H9 (cell line): ENCODE measurements around the gene SLC44A3. TPM values are rescaled to one million over a fixed set of nuclear protein-coding genes. Genes with fewer than 3 reads are reported as not detected.

Source experiments
- DNase-seq: peaks from one replicate; pipeline ENCODE4 v3.0.0-alpha.2; 2017
- H2AFZ ChIP-seq: one replicate; pipeline ENCODE4 v1.6.1; 2013; ENCODE audit warnings: mild to moderate bottlenecking, low read length, control low read depth, moderate library complexity
- H2AK5ac ChIP-seq: 2 replicates; pipeline ENCODE4 v1.6.1; 2013; ENCODE audit warnings: low read length, control low read depth, mixed read lengths; ENCODE audit not compliant: insufficient read length
- H2BK120ac ChIP-seq: one replicate; pipeline ENCODE4 v1.6.1; 2013; ENCODE audit warnings: low read depth, mild to moderate bottlenecking, low read length, control low read depth, inconsistent platforms; ENCODE audit not compliant: poor library complexity, severe bottlenecking
- H2BK12ac ChIP-seq: 2 replicates; pipeline ENCODE4 v1.6.1; 2013; ENCODE audit warnings: low read length, control low read depth, mixed read lengths, low read depth; ENCODE audit not compliant: insufficient read length
- H2BK15ac ChIP-seq: 2 replicates; pipeline ENCODE4 v1.6.1; 2013; ENCODE audit warnings: low read depth, low read length, control low read depth
- H2BK20ac ChIP-seq: one replicate; pipeline ENCODE4 v1.6.1; 2013; ENCODE audit warnings: low read depth, mild to moderate bottlenecking, low read length, control low read depth, inconsistent platforms; ENCODE audit not compliant: poor library complexity, severe bottlenecking
- H2BK5ac ChIP-seq: 2 replicates; pipeline ENCODE4 v1.6.1; 2013; ENCODE audit warnings: low read length, control low read depth, mixed read lengths; ENCODE audit not compliant: insufficient read length
- H3K14ac ChIP-seq: 2 replicates; pipeline ENCODE4 v1.6.1; 2013; ENCODE audit warnings: low read length, control low read depth; ENCODE audit not compliant: insufficient read depth
- H3K18ac ChIP-seq: 2 replicates; pipeline ENCODE4 v1.6.1; 2013; ENCODE audit warnings: low read depth, mild to moderate bottlenecking, mixed read lengths, low read length, control low read depth; ENCODE audit not compliant: insufficient read length
- H3K23ac ChIP-seq: 2 replicates; pipeline ENCODE4 v1.6.1; 2013; ENCODE audit warnings: low read length, control low read depth, mixed read lengths, low read depth; ENCODE audit not compliant: insufficient read length
- H3K23me2 ChIP-seq: 2 replicates; pipeline ENCODE4 v1.6.1; 2013; ENCODE audit warnings: low read depth, mild to moderate bottlenecking, mixed read lengths, low read length, control low read depth; ENCODE audit not compliant: insufficient read length, poor library complexity, severe bottlenecking
- H3K27ac ChIP-seq: 2 replicates; pipeline ENCODE4 v1.5.1; 2013; ENCODE audit warnings: low read length, control low read depth, mixed read lengths, low read depth; ENCODE audit not compliant: insufficient read length
- H3K27me3 ChIP-seq: 2 replicates; pipeline ENCODE4 v1.6.1; 2013; ENCODE audit warnings: low read length, control low read depth, inconsistent platforms; ENCODE audit not compliant: insufficient read depth
- H3K4ac ChIP-seq: 2 replicates; pipeline ENCODE4 v1.6.1; 2013; ENCODE audit warnings: low read depth, mild to moderate bottlenecking, control low read depth, inconsistent platforms, low read length, moderate library complexity
- H3K4me1 ChIP-seq: 2 replicates; pipeline ENCODE4 v1.6.1; 2013; ENCODE audit warnings: low read length, control low read depth, inconsistent platforms; ENCODE audit not compliant: insufficient read depth
- H3K4me2 ChIP-seq: 2 replicates; pipeline ENCODE4 v1.6.1; 2013; ENCODE audit warnings: low read length, control low read depth, mixed read lengths; ENCODE audit not compliant: insufficient read length, insufficient read depth
- H3K56ac ChIP-seq: 2 replicates; pipeline ENCODE4 v1.6.1; 2013; ENCODE audit warnings: low read depth, mild to moderate bottlenecking, mixed read lengths, low read length, control low read depth; ENCODE audit not compliant: insufficient read length
- H3K79me1 ChIP-seq: 2 replicates; pipeline ENCODE4 v1.6.1; 2013; ENCODE audit warnings: low read depth, mild to moderate bottlenecking, moderate library complexity, low read length, control low read depth, inconsistent platforms; ENCODE audit not compliant: insufficient read depth, poor library complexity, severe bottlenecking
- H3K79me2 ChIP-seq: 2 replicates; pipeline ENCODE4 v1.6.1; 2013; ENCODE audit warnings: low read length, control low read depth, inconsistent platforms; ENCODE audit not compliant: insufficient read depth
- H3K9ac ChIP-seq: 2 replicates; pipeline ENCODE4 v1.6.1; 2013; ENCODE audit warnings: low read length, control low read depth, mixed read lengths; ENCODE audit not compliant: insufficient read length; ENCODE audit errors: extremely low read depth
- H3K9me3 ChIP-seq: one replicate; pipeline ENCODE4 v1.6.1; 2013; ENCODE audit warnings: low read depth, low read length, inconsistent platforms; ENCODE audit not compliant: control insufficient read depth
- H3T11ph ChIP-seq: one replicate; pipeline ENCODE4 v1.6.1; 2013; ENCODE audit warnings: mild to moderate bottlenecking, low read length, control low read depth, inconsistent platforms
- H4K20me1 ChIP-seq: one replicate; pipeline ENCODE4 v1.6.1; 2013; ENCODE audit not compliant: control insufficient read depth, insufficient read length, insufficient read depth
- H4K5ac ChIP-seq: 2 replicates; pipeline ENCODE4 v1.6.1; 2013; ENCODE audit warnings: low read depth, mild to moderate bottlenecking, mixed read lengths, low read length, control low read depth; ENCODE audit not compliant: insufficient read length
- H4K8ac ChIP-seq: replicated peaks from 2 replicates; pipeline ENCODE4 v1.6.1; 2013; ENCODE audit warnings: low read length, control low read depth, mixed read lengths, low read depth; ENCODE audit not compliant: insufficient read length
- H4K91ac ChIP-seq: 2 replicates; pipeline ENCODE4 v1.6.1; 2013; ENCODE audit warnings: low read depth, mild to moderate bottlenecking, moderate library complexity, mixed read lengths, low read length, control low read depth; ENCODE audit not compliant: insufficient read length
- H3K27ac Mint-ChIP-seq, 3 experiments: 2 replicates in 2 of 3; 3 replicates in 1 of 3; pipeline ENCODE4 v1.8.0; 2020 to 2021; ENCODE audit warnings: mixed read lengths in 3 of 3, mild to moderate bottlenecking in 1 of 3, moderate library complexity in 1 of 3
- H3K27me3 Mint-ChIP-seq: 2 replicates; pipeline ENCODE4 v1.8.0; 2021; ENCODE audit warnings: low read depth, mild to moderate bottlenecking, moderate library complexity, mixed read lengths
- H3K36me3 Mint-ChIP-seq, 3 experiments: 2 replicates in 2 of 3; 3 replicates in 1 of 3; pipeline ENCODE4 v1.8.0; 2020 to 2021; ENCODE audit warnings: low read depth in 3 of 3, mixed read lengths in 3 of 3; ENCODE audit not compliant: insufficient read depth in 1 of 3
- H3K4me1 Mint-ChIP-seq, 2 experiments: 2 replicates each; pipeline ENCODE4 v1.8.0; 2020; ENCODE audit warnings: mixed read lengths in 2 of 2
- H3K4me3 Mint-ChIP-seq, 2 experiments: 2 replicates in 1 of 2; 3 replicates in 1 of 2; pipeline ENCODE4 v1.8.0; 2020 to 2021; ENCODE audit warnings: mild to moderate bottlenecking in 2 of 2, mixed read lengths in 2 of 2, moderate library complexity in 1 of 2
- H3K9me3 Mint-ChIP-seq, 2 experiments: 2 replicates in 1 of 2; 3 replicates in 1 of 2; pipeline ENCODE4 v1.8.0; 2020; ENCODE audit warnings: mild to moderate bottlenecking in 2 of 2, mixed read lengths in 2 of 2, moderate library complexity in 1 of 2
- CTCF ChIP-seq: fragments of 200-600 bp; sonication (generic); conservative IDR thresholded peaks from 3 replicates; pipeline ENCODE4 v1.8.0; 2021; ENCODE audit warnings: antibody characterized with exemption, mild to moderate bottlenecking
- WGBS: extraction: QIAGEN DNeasy Blood & Tissue Kit; methylation state at CpG from one replicate; pipeline ENCODE4 v1.1.7; 2013; ENCODE audit warnings: missing lambda C conversion rate, low lambda C conversion rate, mixed read lengths; ENCODE audit not compliant: insufficient read length; ENCODE audit errors: extremely low coverage; 5-methylcytosine and 5-hydroxymethylcytosine counted together
- total RNA-seq: library from RNA; stranded (reverse); gene quantifications from 2 replicates; pipeline ENCODE4 v1.2.1, GENCODE V29; 2021

Gene SLC44A3
- total RNA-seq, 1 experiment from 2014 or later: 5.5 TPM

GRCh38 chr1:94884507-94884906 is 64.3 kb downstream of the SLC44A3 start:
- H3K79me2 ChIP-seq: no peaks in the 10 kb centered on the region
- H2AK5ac ChIP-seq: no peak overlapping the region
- no peak overlapping the region for H3K27ac ChIP-seq
- H3K56ac ChIP-seq: no peak overlapping the region
- H2AFZ ChIP-seq: no peak overlapping the region
- H3T11ph ChIP-seq: no peak overlapping the region
- peaks cover 11% of the 10 kb centered on the region; the same call in 1 of the 2 replicates for H3K4me1 ChIP-seq
- Mint-ChIP-seq H3K4me3 (0 out of 5 replicates have a peak overlapping the region, but pooled peaks of 1 of the 2 experiments have one; percentile 43), H3K27me3 (no peaks in the 10 kb centered on the region), H3K9me3 (no peaks in the 10 kb centered on the region), H3K4me1 (peaks cover 69 to 71% of the 10 kb centered on the region in 2 experiments), H3K36me3 (peaks cover 0 to 4% (median 0%) of the 10 kb centered on the region in 3 experiments; a peak in 1 of 7 replicates), H3K27ac (peak overlapping the region; percentile 89 to 95 (median 92); a peak in 6 of 7 replicates)
- H3K27me3 ChIP-seq: no peaks in the 10 kb centered on the region
- H3K4me2 ChIP-seq: no peak overlapping the region
- no peak overlapping the region for H3K4ac ChIP-seq
- H3K18ac ChIP-seq: peak overlapping the region; percentile 19
- no peak overlapping the region for H3K23ac ChIP-seq
- DNase-seq: no peak
- H4K91ac ChIP-seq: no peak overlapping the region
- no peak for TF ChIP-seq CTCF
- H3K9me3 ChIP-seq: no peaks in the 10 kb centered on the region
- H3K23me2 ChIP-seq: no peaks in the 10 kb centered on the region
- no peaks in the 10 kb centered on the region for H3K79me1 ChIP-seq
- no CpG with 5 or more reads among the region's 6 CpGs for WGBS
- no peak overlapping the region for H4K5ac ChIP-seq
- no peak overlapping the region for H2BK12ac ChIP-seq
- no peak overlapping the region for H2BK5ac ChIP-seq
- no peak overlapping the region for H3K14ac ChIP-seq
- no peak overlapping the region for H2BK20ac ChIP-seq
- no peak overlapping the region for H3K9ac ChIP-seq
- H2BK120ac ChIP-seq: no peak overlapping the region
- H4K20me1 ChIP-seq: no peaks in the 10 kb centered on the region
- H2BK15ac ChIP-seq: no peak overlapping the region
- H4K8ac ChIP-seq: no peak overlapping the region
